Measurements from ENCODE around the gene CD163L1. TPM values are rescaled to one million over a fixed set of nuclear protein-coding genes. Genes with fewer than 3 reads are reported as not detected.
"Not testable (repeated sequence)": the region's sequence is repeated elsewhere in the genome, so short reads cannot be mapped to it uniquely, and the experiment has no call there.

CD163L1 gene
- polyA plus RNA-seq, 1 donor (not counting 4 experiments of a cell fraction or from before 2014, with no cell fraction given): 0.62 TPM

GRCh38 chr12:7344833-7345606 is 98.9 kb downstream of the CD163L1 start:
- Histone ChIP-seq H3K79me2 (ENCODE audit: control insufficient read depth, insufficient read depth, low read length) (no peaks in the 10 kb centered on the region), H3K9ac (ENCODE audit: control insufficient read depth, extremely low read depth, insufficient read depth, low read length) (no peak overlapping the region), H3K9me1 (ENCODE audit: control insufficient read depth, extremely low read depth, insufficient read depth, low read length) (no peaks in the 10 kb centered on the region), H3K9me3 (ENCODE audit: control insufficient read depth, low read depth, low read length) (no peaks in the 10 kb centered on the region), H3K27ac (ENCODE audit: control insufficient read depth, insufficient read depth, low read length) (no peak overlapping the region), H3K4me1 (ENCODE audit: control insufficient read depth, extremely low read depth, insufficient read depth, low read length) (no peaks in the 10 kb centered on the region), H3K4me2 (ENCODE audit: control insufficient read depth, extremely low read depth, insufficient read depth, low read depth, low read length) (no peak overlapping the region), H3K36me3 (ENCODE audit: control insufficient read depth in 2 of 2, extremely low read depth in 1 of 2, insufficient read depth in 2 of 2, low read length in 2 of 2) (no peaks in the 10 kb centered on the region), H3K27me3 (ENCODE audit: control insufficient read depth, extremely low read depth, insufficient read depth, low read length) (no peaks in the 10 kb centered on the region), H4K20me1 (ENCODE audit: control insufficient read depth, extremely low read depth, insufficient read depth, low read length) (no peaks in the 10 kb centered on the region), H2AFZ (ENCODE audit: control insufficient read depth, low read length) (no peak overlapping the region), H3K4me3 (ENCODE audit: control insufficient read depth in 2 of 3, extremely low read depth in 1 of 3, insufficient read depth in 2 of 3, low read depth in 1 of 3, low read length in 3 of 3) (no peak overlapping the region)
- FAIRE-seq: no peak
- dilution Hi-C loops (cut with MboI; ENCODE audit: extremely low pct_ligation_motif_present, low sequenced_read_pairs): no loop called here
- no peak for TF ChIP-seq EZH2 (IDR thresholded peaks at IDR 0.05; ENCODE audit: low read length)
- TF ChIP-seq, protein P1, sequence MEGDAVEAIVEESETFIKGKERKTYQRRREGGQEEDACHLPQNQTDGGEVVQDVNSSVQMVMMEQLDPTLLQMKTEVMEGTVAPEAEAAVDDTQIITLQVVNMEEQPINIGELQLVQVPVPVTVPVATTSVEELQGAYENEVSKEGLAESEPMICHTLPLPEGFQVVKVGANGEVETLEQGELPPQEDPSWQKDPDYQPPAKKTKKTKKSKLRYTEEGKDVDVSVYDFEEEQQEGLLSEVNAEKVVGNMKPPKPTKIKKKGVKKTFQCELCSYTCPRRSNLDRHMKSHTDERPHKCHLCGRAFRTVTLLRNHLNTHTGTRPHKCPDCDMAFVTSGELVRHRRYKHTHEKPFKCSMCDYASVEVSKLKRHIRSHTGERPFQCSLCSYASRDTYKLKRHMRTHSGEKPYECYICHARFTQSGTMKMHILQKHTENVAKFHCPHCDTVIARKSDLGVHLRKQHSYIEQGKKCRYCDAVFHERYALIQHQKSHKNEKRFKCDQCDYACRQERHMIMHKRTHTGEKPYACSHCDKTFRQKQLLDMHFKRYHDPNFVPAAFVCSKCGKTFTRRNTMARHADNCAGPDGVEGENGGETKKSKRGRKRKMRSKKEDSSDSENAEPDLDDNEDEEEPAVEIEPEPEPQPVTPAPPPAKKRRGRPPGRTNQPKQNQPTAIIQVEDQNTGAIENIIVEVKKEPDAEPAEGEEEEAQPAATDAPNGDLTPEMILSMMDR (optimal IDR thresholded peaks at IDR 0.05 in 1 of 3, IDR thresholded peaks at IDR 0.05 in 1 of 3, conservative IDR thresholded peaks at IDR 0.05 in 1 of 3; ENCODE audit: extremely low read depth in 1 of 3, insufficient read depth in 2 of 3, low read length in 3 of 3): no peak
- no peak for DNase-seq (ENCODE audit: low read depth, low spot score)

DNA sequence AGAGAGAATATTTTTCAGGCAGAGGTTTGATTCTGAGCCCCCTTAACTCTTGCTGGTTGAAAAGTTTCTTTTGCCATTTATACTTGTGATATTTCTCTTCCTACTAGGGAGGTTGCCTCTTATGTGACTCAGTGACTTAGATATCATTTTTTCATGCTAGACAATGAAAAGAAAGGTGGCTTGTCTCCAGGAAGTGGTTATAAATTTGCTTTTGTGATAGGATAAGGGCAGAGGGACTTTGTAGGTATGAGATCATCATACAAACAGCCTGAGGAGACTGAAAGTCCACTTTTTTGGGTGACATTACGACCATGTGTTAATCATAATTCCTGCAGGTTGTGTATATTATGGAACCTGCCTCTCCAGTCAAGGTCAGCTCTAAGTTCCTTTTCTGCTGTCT is 104.3 kb downstream of the CD163L1 start:
- Histone ChIP-seq H3K9me3 (ENCODE audit: control insufficient read depth, low read depth, low read length) (no peaks in the 10 kb centered on the region), H3K4me2 (ENCODE audit: control insufficient read depth, extremely low read depth, insufficient read depth, low read depth, low read length) (no peak overlapping the region), H3K79me2 (ENCODE audit: control insufficient read depth, insufficient read depth, low read length) (no peaks in the 10 kb centered on the region), H2AFZ (ENCODE audit: control insufficient read depth, low read length) (no peak overlapping the region), H3K27ac (ENCODE audit: control insufficient read depth, insufficient read depth, low read length) (no peak overlapping the region), H3K4me1 (ENCODE audit: control insufficient read depth, extremely low read depth, insufficient read depth, low read length) (no peaks in the 10 kb centered on the region), H3K9ac (ENCODE audit: control insufficient read depth, extremely low read depth, insufficient read depth, low read length) (no peak overlapping the region), H3K4me3 (ENCODE audit: control insufficient read depth in 2 of 3, extremely low read depth in 1 of 3, insufficient read depth in 2 of 3, low read depth in 1 of 3, low read length in 3 of 3) (no peak overlapping the region), H4K20me1 (ENCODE audit: control insufficient read depth, extremely low read depth, insufficient read depth, low read length) (no peaks in the 10 kb centered on the region), H3K9me1 (ENCODE audit: control insufficient read depth, extremely low read depth, insufficient read depth, low read length) (no peaks in the 10 kb centered on the region), H3K27me3 (ENCODE audit: control insufficient read depth, extremely low read depth, insufficient read depth, low read length) (no peaks in the 10 kb centered on the region), H3K36me3 (ENCODE audit: control insufficient read depth in 2 of 2, extremely low read depth in 1 of 2, insufficient read depth in 2 of 2, low read length in 2 of 2) (no peaks in the 10 kb centered on the region)
- FAIRE-seq: no peak
- DNase-seq (ENCODE audit: low read depth, low spot score): no peak
- dilution Hi-C loops (cut with MboI; ENCODE audit: extremely low pct_ligation_motif_present, low sequenced_read_pairs): no loop called here
- no peak for TF ChIP-seq EZH2 (IDR thresholded peaks at IDR 0.05; ENCODE audit: low read length)
- TF ChIP-seq, protein P1 (optimal IDR thresholded peaks at IDR 0.05 in 1 of 3, IDR thresholded peaks at IDR 0.05 in 1 of 3, conservative IDR thresholded peaks at IDR 0.05 in 1 of 3; ENCODE audit: extremely low read depth in 1 of 3, insufficient read depth in 2 of 3, low read length in 3 of 3): no peak

DNA sequence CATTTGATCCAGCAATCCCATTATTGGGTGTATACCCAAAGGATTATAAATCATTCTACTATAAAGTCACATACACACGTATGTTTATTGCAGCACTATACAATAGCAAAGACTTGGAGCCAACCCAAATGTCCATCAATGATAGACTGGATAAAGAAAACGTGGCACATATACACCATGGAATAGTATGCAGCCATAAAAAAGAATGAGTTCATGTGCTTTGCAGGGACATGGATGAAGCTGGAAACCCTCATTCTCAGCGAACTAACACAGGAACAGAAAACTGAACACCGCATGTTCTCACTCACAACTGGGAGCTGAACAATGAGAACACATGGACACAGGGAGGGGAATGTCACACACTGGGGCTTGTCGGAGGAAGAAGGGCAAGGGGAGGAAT is 106.2 kb downstream of the CD163L1 start:
- H3K9me3 ChIP-seq (ENCODE audit: control insufficient read depth, low read depth, low read length); H3K27me3 ChIP-seq (ENCODE audit: control insufficient read depth, extremely low read depth, insufficient read depth, low read length); DNase-seq (ENCODE audit: low read depth, low spot score); dilution Hi-C loops (cut with MboI; ENCODE audit: extremely low pct_ligation_motif_present, low sequenced_read_pairs); H4K20me1 ChIP-seq (ENCODE audit: control insufficient read depth, extremely low read depth, insufficient read depth, low read length); H3K79me2 ChIP-seq (ENCODE audit: control insufficient read depth, insufficient read depth, low read length); H3K36me3 ChIP-seq (ENCODE audit: control insufficient read depth in 2 of 2, extremely low read depth in 1 of 2, insufficient read depth in 2 of 2, low read length in 2 of 2); H3K9me1 ChIP-seq (ENCODE audit: control insufficient read depth, extremely low read depth, insufficient read depth, low read length); H3K4me1 ChIP-seq (ENCODE audit: control insufficient read depth, extremely low read depth, insufficient read depth, low read length); H2AFZ ChIP-seq (ENCODE audit: control insufficient read depth, low read length); FAIRE-seq; H3K4me3 ChIP-seq (ENCODE audit: control insufficient read depth in 2 of 3, extremely low read depth in 1 of 3, insufficient read depth in 2 of 3, low read depth in 1 of 3, low read length in 3 of 3); H3K27ac ChIP-seq (ENCODE audit: control insufficient read depth, insufficient read depth, low read length); H3K4me2 ChIP-seq (ENCODE audit: control insufficient read depth, extremely low read depth, insufficient read depth, low read depth, low read length); H3K9ac ChIP-seq (ENCODE audit: control insufficient read depth, extremely low read depth, insufficient read depth, low read length): not testable (repeated sequence)

All from keratinocyte (primary cell).